ENCODE results near the gene ZNF773. TPM values are rescaled to one million over a fixed set of nuclear protein-coding genes. Genes with fewer than 3 reads are reported as not detected.
"Not testable (repeated sequence)": the region's sequence is repeated elsewhere in the genome, so short reads cannot be mapped to it uniquely, and the experiment has no call there.

Gene ZNF773
- 11.8 TPM for total RNA-seq
- polyA plus RNA-seq (ENCODE audit: insufficient read depth in 1 of 8, insufficient read length in 8 of 8, low replicate concordance in 1 of 8), result 1 to 10 TPM; 5.5 to 8.7 (median 7.0) TPM
- long read RNA-seq, donor 1, result 0 reads
- long read RNA-seq, donor 2, result 0 reads
- long read RNA-seq, donor 3, partial matches to known transcripts, result 0 of 2 reads
- long read RNA-seq, donor 3, other reads (novel, unspliced or antisense), result 0 of 2 reads
- long read RNA-seq, donor 4, partial matches to known transcripts, result 0 of 1 reads
- long read RNA-seq, donor 4, other reads (novel, unspliced or antisense), result 0 of 1 reads
- long read RNA-seq, donor 5, partial matches to known transcripts, result 0 of 5 reads
- long read RNA-seq, donor 5, other reads (novel, unspliced or antisense), result 0 of 5 reads
- long read RNA-seq, donor 6, partial matches to known transcripts, result 0 of 2 reads
- long read RNA-seq, donor 6, other reads (novel, unspliced or antisense), result 0 of 2 reads
- long read RNA-seq, donor 7, partial matches to known transcripts, result 0 of 2 reads
- long read RNA-seq, donor 7, other reads (novel, unspliced or antisense), result 0 of 2 reads
- long read RNA-seq, donor 8, partial matches to known transcripts, result 0 of 1 reads
- long read RNA-seq, donor 8, other reads (novel, unspliced or antisense), result 0 of 1 reads
- long read RNA-seq, donor 9, partial matches to known transcripts, result 0 of 1 reads
- long read RNA-seq, donor 9, other reads (novel, unspliced or antisense), result 0 of 1 reads
- long read RNA-seq, donor 10, partial matches to known transcripts, result 0 of 3 reads
- long read RNA-seq, donor 10, other reads (novel, unspliced or antisense), result 0 of 3 reads
- long read RNA-seq, donor 11, partial matches to known transcripts, result 0 of 1 reads
- long read RNA-seq, donor 11, other reads (novel, unspliced or antisense), result 0 of 1 reads

GRCh38 chr19:57499680-57500395 is at the start of gene ZNF773:
ZNF773 (plus strand) TSS chr19:57499938; CDS start chr19:57500081, 143 bp downstream.
- WGBS (ENCODE audit: insufficient coverage), result under 1% methylated on average over 50 of the region's 69 CpGs
- H3K4me1 ChIP-seq (ENCODE audit: control insufficient read depth, insufficient read depth, low read length); H3K27me3 ChIP-seq (ENCODE audit: control insufficient read depth, insufficient read depth, low read length): not testable (repeated sequence)
- peaks cover 17% of the 10 kb centered on the region for H3K36me3 ChIP-seq (ENCODE audit: control insufficient read depth, insufficient read depth, low read length)
- H3K9me3 ChIP-seq (replicated peaks; ENCODE audit: control insufficient read depth, low read depth, low read length), result peaks cover 29% of the 10 kb centered on the region
- DNase-seq, result peak; percentile 98
- peak within 1 kb of the TSS; percentile 63 for H3K4me3 ChIP-seq (ENCODE audit: low read length)
- peak within 1 kb of the TSS; percentile 80 for H3K27ac ChIP-seq (ENCODE audit: low read length)

GRCh38 chr19:57452307-57452706 is 47.4 kb upstream of the ZNF773 start:
- Histone ChIP-seq H3K4me1 (ENCODE audit: control insufficient read depth, insufficient read depth, low read length) (no peaks in the 10 kb centered on the region), H3K4me3 (ENCODE audit: low read length) (no peak overlapping the region), H3K27me3 (ENCODE audit: control insufficient read depth, insufficient read depth, low read length) (no peaks in the 10 kb centered on the region), H3K9me3 (replicated peaks; ENCODE audit: control insufficient read depth, low read depth, low read length) (peaks cover 44% of the 10 kb centered on the region), H3K36me3 (ENCODE audit: control insufficient read depth, insufficient read depth, low read length) (no peaks in the 10 kb centered on the region), H3K27ac (ENCODE audit: low read length) (no peak overlapping the region)
- no peak for DNase-seq
- no CpG with 5 or more reads among the region's 3 CpGs for WGBS (ENCODE audit: insufficient coverage)

- H3K4me3 ChIP-seq (ENCODE audit: low read length), result no peak overlapping the region
- no peak overlapping the region for H3K27ac ChIP-seq (ENCODE audit: low read length)
- no peak for DNase-seq
- H3K36me3 ChIP-seq (ENCODE audit: control insufficient read depth, insufficient read depth, low read length), result peaks cover 7% of the 10 kb centered on the region
- no peaks in the 10 kb centered on the region for H3K4me1 ChIP-seq (ENCODE audit: control insufficient read depth, insufficient read depth, low read length)
- peaks cover 60% of the 10 kb centered on the region for H3K9me3 ChIP-seq (replicated peaks; ENCODE audit: control insufficient read depth, low read depth, low read length)
- H3K27me3 ChIP-seq (ENCODE audit: control insufficient read depth, insufficient read depth, low read length), result no peaks in the 10 kb centered on the region
- WGBS (ENCODE audit: insufficient coverage), result 80% methylated on average over 1 of the region's 5 CpGs
Observed at GRCh38 chr19:57465680-57466381, 33.9 kb upstream of the ZNF773 start.

GRCh38 chr19:57466489-57466888 is 33.2 kb upstream of the ZNF773 start:
- WGBS (ENCODE audit: insufficient coverage), result 100% methylated on average over 3 of the region's 5 CpGs
- Histone ChIP-seq H3K9me3 (replicated peaks; ENCODE audit: control insufficient read depth, low read depth, low read length) (peaks cover 62% of the 10 kb centered on the region), H3K4me1 (ENCODE audit: control insufficient read depth, insufficient read depth, low read length) (no peaks in the 10 kb centered on the region), H3K27me3 (ENCODE audit: control insufficient read depth, insufficient read depth, low read length) (no peaks in the 10 kb centered on the region), H3K4me3 (ENCODE audit: low read length) (no peak overlapping the region), H3K27ac (ENCODE audit: low read length) (no peak overlapping the region), H3K36me3 (ENCODE audit: control insufficient read depth, insufficient read depth, low read length) (peaks cover 7% of the 10 kb centered on the region)
- DNase-seq, result no peak

GRCh38 chr19:57473646-57474045 is 26.1 kb upstream of the ZNF773 start:
- H3K4me3 ChIP-seq (ENCODE audit: low read length), result no peak overlapping the region

GRCh38 chr19:57477191-57478008 is 22.3 kb upstream of the ZNF773 start, which contains the start of gene ZNF772:
ZNF772 (minus strand) TSS chr19:57477566; CDS start chr19:57477309, 257 bp downstream.
- peak within 1 kb of the TSS; percentile 74 for H3K4me3 ChIP-seq (ENCODE audit: low read length)
- H3K36me3 ChIP-seq (ENCODE audit: control insufficient read depth, insufficient read depth, low read length), result peaks cover 40% of the 10 kb centered on the region
- peaks cover 8% of the 10 kb centered on the region for H3K4me1 ChIP-seq (ENCODE audit: control insufficient read depth, insufficient read depth, low read length)
- no peaks in the 10 kb centered on the region for H3K27me3 ChIP-seq (ENCODE audit: control insufficient read depth, insufficient read depth, low read length)
- H3K27ac ChIP-seq (ENCODE audit: low read length), result peak within 1 kb of the TSS; percentile 87
- peak; percentile 98 for DNase-seq
- peaks cover 45% of the 10 kb centered on the region for H3K9me3 ChIP-seq (replicated peaks; ENCODE audit: control insufficient read depth, low read depth, low read length)
- WGBS (ENCODE audit: insufficient coverage), result 0% methylated on average over 25 of the region's 38 CpGs

More at GRCh38 chr19:57473646-57474045, 26.1 kb upstream of the ZNF773 start:
- 100% methylated on average over 3 of the region's 4 CpGs for WGBS (ENCODE audit: insufficient coverage)
- Histone ChIP-seq H3K27ac (ENCODE audit: low read length) (no peak overlapping the region), H3K27me3 (ENCODE audit: control insufficient read depth, insufficient read depth, low read length) (no peaks in the 10 kb centered on the region), H3K36me3 (ENCODE audit: control insufficient read depth, insufficient read depth, low read length) (peaks cover 45% of the 10 kb centered on the region), H3K9me3 (replicated peaks; ENCODE audit: control insufficient read depth, low read depth, low read length) (peaks cover 75% of the 10 kb centered on the region), H3K4me1 (ENCODE audit: control insufficient read depth, insufficient read depth, low read length) (peaks cover 8% of the 10 kb centered on the region)
- no peak for DNase-seq

- Histone ChIP-seq H3K36me3 (ENCODE audit: control insufficient read depth, insufficient read depth, low read length) (peaks cover 24% of the 10 kb centered on the region), H3K4me3 (ENCODE audit: low read length) (peak within 1 kb of the TSS; percentile 90), H3K27ac (ENCODE audit: low read length) (peak within 1 kb of the TSS; percentile 67)
- H3K9me3 ChIP-seq (replicated peaks; ENCODE audit: control insufficient read depth, low read depth, low read length); H3K27me3 ChIP-seq (ENCODE audit: control insufficient read depth, insufficient read depth, low read length); H3K4me1 ChIP-seq (ENCODE audit: control insufficient read depth, insufficient read depth, low read length): not testable (repeated sequence)
- under 1% methylated on average over 46 of the region's 69 CpGs for WGBS (ENCODE audit: insufficient coverage)
- DNase-seq, result peak; percentile 95
Observed at GRCh38 chr19:57487477-57488298, 12.1 kb upstream of the ZNF773 start, which contains the start of gene ZNF419. ZNF419 (plus strand) TSS chr19:57487750; CDS start chr19:57487951, 201 bp downstream.

- peaks cover 30% of the 10 kb centered on the region for H3K36me3 ChIP-seq (ENCODE audit: control insufficient read depth, insufficient read depth, low read length)
- no CpG with 5 or more reads among the region's 1 CpG for WGBS (ENCODE audit: insufficient coverage)
Observed at GRCh38 chr19:57488299-57488644, 11.5 kb upstream of the ZNF773 start.

More at GRCh38 chr19:57488299-57488644, 11.5 kb upstream of the ZNF773 start:
- H3K4me1 ChIP-seq (ENCODE audit: control insufficient read depth, insufficient read depth, low read length); H3K27me3 ChIP-seq (ENCODE audit: control insufficient read depth, insufficient read depth, low read length); H3K9me3 ChIP-seq (replicated peaks; ENCODE audit: control insufficient read depth, low read depth, low read length); DNase-seq; H3K27ac ChIP-seq (ENCODE audit: low read length): not testable (repeated sequence)
- H3K4me3 ChIP-seq (ENCODE audit: low read length), result peak overlapping the region; percentile 8

Data from muscle of leg (tissue), 16 donors.